K562 (cell line): ENCODE data around the gene PPIL4.

Source experiments
- ESRRA ChIP-seq: fragments of 450-650 bp; IDR thresholded peaks from 2 replicates; pipeline ENCODE4 v1.6.1; 2014; ENCODE audit warnings: low read depth, mild to moderate bottlenecking, moderate library complexity, borderline replicate concordance
- NFYB ChIP-seq: IDR thresholded peaks from 2 replicates; pipeline ENCODE4 v1.6.1; 2011; ENCODE audit warnings: mild to moderate bottlenecking, moderate library complexity; ENCODE audit not compliant: insufficient read length; ENCODE audit errors: extremely low read depth
- POLR2A ChIP-seq: fragments of 450-650 bp; conservative IDR thresholded peaks from 2 replicates; pipeline ENCODE4 v1.6.1; 2016
- SIX5 ChIP-seq, 2 experiments: IDR thresholded peaks; 2 replicates each; pipeline ENCODE4 v1.6.1; 2011; ENCODE audit warnings: low read length in 2 of 2, borderline replicate concordance in 1 of 2, low read depth in 1 of 2, mild to moderate bottlenecking in 1 of 2, moderate library complexity in 1 of 2; ENCODE audit not compliant: insufficient read depth in 1 of 2
- SOX6 ChIP-seq: fragments of 450-650 bp; IDR thresholded peaks from 2 replicates; pipeline ENCODE4 v1.6.1; 2014; ENCODE audit warnings: mild to moderate bottlenecking
- ZNF639 ChIP-seq, 2 experiments: fragments of 200-800 bp in 1 of 2; sonication (Bioruptor generic) in 1 of 2; sonication (generic) in 1 of 2; formaldehyde crosslinking in 1 of 2; IDR thresholded peaks in 1 of 2; conservative IDR thresholded peaks in 1 of 2; 2 replicates each; pipeline versions ENCODE4 v1.5.0 to v1.6.1; 2016 to 2020; ENCODE audit warnings: missing compliant biosample characterization in 1 of 2, missing genetic modification characterization in 1 of 2, missing genetic modification reagents in 1 of 2

GRCh38 chr6:149501768-149502167 lies 44.1 kb downstream of the PPIL4 start:
- TF ChIP-seq ESRRA (no peak), SIX5 (IDR thresholded peaks at IDR 0.05; ENCODE audit: borderline replicate concordance in 1 of 2, insufficient read depth in 1 of 2, low read depth in 1 of 2, low read length in 2 of 2) (no peak), SOX6 (no peak), POLR2A (no peak), ZNF639 (CRISPR knock-in tag; conservative IDR thresholded peaks at IDR 0.05 in 1 of 2, IDR thresholded peaks at IDR 0.05 in 1 of 2) (no peak), NFYB (no peak)
